ENCODE results near the gene HBD.

GRCh38 chr11:5229356-5229755 lies 4.9 kb downstream of the HBD start:
- no peak for TF ChIP-seq CTCF (IDR thresholded peaks at IDR 0.05; ENCODE audit: insufficient read depth, low read length, poor library complexity, severe bottlenecking)
- no peak for TF ChIP-seq EZH2phosphoT487 (conservative IDR thresholded peaks at IDR 0.05; ENCODE audit: low read length)

Measured in SU-DHL-6 (cell line).